Fibroblast of skin of right quadriceps (primary cell): ENCODE results near the gene CRMP1.

Experiments
- DNase-seq: peaks from one replicate; pipeline ENCODE4 v3.0.0-alpha.2; 2013

CRMP1 gene

DNA sequence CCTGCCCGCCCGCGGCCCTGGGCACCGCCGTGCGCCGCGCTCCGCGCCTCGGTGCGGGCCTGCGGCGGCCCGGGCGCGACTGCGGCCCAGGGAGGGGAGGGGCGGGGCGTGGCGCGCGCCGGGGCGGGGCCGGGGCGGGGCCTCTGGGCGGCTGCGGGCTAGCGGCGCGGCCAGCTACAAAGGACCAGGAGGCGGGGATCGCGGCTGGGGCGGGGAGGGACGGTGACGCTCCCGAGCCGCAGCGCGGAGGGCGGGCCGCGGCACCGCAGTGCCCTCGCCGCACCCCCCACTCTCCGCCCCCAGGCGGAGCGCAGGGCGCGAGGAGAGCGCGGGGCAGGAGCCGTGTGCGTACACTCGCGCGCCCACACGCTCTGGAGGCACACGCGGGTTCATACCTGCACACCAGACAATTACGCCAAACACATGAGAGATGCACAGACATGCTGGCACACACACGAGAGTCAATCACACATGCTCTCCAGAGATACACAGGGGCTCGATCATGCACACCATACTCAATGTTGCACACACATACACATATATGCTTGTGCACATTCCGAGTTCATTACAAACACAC lies at the start of gene CRMP1:
Gene CRMP1 (minus strand): TSS at position 83 of the 577 bp plus-strand sequence. CDS start 117 bp downstream, outside the sequence.
- DNase-seq, result peak; percentile 14

DNA sequence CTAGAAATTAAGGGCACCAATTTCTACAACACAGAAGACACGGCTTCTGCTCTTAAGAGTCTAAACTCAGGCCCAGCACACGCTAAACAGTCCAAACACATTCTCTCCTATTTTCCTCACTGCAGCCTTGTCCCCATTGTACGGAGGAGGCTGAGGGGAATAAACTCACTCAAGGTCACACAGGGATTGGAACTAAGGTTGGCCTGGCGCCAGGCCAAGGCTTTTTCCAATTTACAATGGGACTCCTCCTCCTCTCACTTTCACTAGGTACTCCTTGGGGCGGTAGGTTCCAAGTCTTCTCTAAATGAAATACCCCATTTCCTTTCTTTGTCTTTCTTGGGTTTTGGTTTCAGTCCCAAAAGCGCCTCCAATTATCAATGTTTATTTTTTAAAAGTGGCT lies 48.7 kb upstream of the CRMP1 start:
- no peak for DNase-seq

DNA sequence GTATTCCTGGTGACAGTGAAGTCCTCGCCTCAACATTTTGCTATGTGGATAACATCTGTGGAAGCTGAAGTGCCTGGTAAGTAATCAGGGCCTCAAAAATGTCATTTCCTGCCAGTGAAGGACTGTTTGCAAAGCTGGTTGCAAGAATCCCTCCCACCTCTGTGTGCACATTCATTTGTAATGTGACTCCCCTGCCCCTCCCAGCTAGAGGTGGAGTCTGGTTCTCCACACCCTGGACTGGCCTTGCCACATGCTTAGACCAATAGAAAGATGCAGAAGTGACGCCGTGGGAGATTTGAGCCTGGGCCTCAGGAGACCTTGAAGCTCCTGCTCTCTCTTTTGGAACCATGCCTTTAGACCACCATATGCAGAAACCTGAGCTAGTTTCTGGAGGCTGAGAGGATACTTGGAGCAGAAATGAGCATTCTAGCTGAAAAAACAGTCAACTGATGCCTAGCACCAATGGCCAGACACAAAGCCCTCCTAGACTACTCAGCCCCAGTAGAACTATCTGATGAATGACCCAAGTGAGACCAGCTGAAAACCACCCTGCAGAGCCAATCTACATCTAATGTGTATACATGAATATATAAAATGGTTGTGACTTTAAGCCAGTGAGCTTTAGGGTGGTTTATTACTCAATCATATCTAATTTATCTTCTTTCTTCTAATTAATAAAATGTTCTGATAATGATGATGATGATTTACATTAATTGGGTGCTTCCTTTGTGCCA lies 47.8 kb upstream of the CRMP1 start:
- peak; percentile 17 for DNase-seq

DNA sequence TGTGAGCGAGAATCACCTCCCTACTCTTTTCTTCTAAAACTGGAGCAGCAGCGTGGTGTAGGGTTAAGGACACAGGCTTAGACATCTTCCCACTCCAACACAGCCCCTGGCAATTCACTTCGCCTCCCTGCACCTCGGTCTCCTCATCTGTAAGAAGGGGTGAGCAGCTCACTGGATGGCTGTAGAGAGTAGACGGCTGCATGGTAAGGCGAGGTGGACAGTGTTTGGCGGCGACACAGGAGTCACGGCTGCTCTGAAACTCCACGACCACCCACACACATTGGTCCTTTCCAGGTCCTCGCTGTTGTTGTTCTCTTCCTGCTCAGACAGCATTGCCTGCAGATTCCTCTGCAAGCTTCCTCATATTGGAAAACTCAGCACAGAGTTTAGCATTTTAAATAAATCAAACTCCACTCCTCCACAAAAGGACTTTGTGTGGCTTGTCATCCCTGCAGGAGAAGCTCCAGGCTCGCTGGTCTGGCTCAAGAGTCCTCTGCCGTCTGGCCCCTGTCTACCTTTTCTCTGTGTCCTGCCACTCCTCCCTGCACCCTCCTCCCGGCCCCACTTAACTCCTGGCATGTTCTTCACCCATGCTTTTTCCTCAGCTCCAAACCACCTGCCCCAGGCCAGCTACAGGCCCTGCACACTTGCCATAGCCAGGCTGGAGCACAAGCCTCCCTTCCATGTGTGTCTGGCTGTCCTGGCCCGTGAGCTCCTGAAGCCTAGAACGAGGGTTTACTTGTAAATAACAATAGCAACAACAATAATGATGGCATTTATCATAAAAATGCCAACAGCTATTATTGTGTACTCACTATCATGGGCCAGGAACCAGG lies 41.3 kb upstream of the CRMP1 start:
- no peak for DNase-seq

DNA sequence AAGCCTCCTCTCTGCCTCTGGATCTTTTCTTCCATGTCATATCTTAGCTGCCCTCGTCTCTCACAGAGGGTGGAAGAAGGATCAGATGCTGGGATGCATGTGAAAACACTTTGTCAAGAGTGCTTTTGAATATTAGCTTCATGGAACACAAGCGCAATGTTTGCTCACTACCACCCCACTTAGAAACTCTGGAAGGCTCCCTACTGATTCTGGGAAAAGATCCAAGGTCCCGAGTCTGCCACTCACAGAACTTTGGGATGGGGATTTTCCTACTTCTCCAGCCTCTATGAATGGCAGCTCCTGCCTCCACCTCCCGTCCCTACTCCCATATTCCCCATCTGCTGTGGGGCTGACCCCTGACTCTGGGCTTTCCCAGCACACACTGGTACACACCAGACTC lies 40.2 kb upstream of the CRMP1 start:
- no peak for DNase-seq

DNA sequence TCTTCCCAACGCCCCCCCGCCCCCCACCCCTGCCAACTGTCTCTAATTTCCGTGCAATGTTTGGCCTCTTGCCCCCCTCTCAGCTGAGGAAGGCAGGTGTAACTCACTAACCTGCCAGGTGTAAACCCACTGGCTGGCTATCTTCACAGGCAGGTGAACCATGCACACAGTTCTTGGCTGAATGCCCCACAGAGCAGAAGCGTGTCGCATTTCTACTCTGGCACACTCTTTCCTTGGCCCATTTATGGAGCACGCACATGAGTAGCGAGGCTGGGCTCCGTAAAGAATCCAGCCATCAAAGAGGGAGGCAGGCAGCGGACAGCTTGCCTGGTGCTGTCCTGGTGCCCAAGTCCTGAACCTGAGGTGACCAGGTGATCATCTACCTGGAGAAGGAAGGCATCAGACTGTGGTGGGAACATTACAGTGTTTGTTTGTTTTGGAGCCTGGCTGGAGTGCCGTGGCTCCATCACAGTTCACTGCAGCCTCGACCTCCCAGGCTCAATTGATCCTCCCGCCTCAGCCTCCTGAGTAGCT lies 39.2 kb upstream of the CRMP1 start:
- no peak for DNase-seq

DNA sequence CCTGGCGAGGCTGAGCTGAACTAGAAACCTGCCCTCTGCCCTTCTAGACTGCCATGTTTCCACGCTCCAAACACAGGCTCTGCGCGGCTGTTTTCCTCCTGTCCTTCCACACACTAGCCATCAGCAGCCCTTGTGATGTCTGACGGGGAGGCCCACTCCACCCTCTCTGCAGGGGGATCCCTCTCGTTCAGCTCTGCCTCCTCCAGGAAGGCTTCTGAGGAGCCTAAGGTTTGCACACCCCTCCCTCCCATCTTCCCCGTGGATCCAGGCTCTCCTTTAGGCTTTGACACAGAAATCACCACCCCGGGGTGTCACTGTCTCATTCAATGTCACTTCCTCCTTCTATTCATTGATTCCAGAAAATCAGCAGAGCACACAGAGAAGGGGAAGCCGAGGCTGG lies 38.6 kb upstream of the CRMP1 start:
- no peak for DNase-seq

DNA sequence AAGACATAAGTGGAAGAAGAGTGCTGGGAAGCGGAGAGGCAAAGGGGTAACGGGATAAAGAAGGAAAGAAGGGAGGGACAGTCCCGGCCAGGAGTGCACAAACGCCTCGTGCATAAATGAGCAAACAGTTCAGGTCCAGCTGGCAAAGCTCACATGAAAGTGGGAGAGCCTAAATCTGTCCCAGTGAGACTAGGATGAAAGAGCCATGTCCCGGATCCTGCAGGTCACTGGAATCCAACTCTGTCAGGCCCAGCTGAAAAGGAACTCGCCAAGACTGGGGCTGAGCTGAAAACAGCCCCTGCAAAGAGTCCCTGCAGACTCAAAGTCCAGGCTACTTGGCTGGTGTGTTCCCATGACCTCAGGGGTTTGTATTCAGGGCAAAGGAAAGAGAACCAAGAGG lies 38.0 kb upstream of the CRMP1 start:
- no peak for DNase-seq

DNA sequence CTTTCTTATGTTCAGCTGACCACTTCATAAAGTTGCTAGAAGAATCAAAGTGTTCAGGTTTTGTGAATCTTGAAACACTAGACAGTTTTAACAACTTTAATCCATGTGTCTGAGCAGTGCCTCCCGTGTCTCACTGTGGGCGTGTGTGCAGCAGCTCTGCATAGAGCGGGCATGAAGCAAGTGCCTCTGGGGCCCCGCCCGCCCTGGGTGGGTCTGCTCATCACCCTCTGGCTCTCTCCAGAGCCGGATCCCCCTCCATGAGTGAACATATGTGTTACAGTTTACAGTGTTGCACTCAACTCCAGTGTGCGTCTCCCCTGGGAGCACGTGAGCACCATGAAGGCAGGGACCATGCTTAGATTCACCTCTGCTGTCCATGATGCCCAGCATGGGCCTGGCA lies 37.6 kb upstream of the CRMP1 start:
- DNase-seq, result no peak

DNA sequence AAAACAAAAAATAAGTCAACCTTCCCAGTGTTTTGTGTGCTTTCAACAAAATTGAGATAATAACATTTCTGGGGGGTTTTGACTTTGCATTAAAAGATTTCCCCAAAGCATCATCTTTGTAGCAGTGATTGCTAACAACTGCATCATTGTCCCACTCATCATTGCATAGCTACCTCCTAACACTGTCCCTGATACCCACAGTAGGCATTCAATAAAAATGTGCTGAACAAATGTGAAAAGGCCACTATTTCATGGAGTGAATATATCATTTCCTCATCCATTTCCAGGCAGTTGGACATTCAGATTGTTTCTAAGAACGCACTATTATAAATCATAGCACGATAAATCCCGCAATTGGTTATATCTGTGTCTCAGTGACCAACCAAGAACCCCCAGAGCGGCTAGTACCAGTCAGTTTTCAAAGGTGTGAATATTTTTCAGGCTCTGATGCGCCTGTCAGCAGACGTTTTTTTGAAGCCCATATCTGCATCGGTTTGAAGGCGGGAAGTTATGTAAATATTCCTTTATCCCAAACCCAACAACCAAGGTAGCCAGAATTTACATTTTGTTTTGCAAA lies 36.0 kb upstream of the CRMP1 start:
- DNase-seq, result no peak

DNA sequence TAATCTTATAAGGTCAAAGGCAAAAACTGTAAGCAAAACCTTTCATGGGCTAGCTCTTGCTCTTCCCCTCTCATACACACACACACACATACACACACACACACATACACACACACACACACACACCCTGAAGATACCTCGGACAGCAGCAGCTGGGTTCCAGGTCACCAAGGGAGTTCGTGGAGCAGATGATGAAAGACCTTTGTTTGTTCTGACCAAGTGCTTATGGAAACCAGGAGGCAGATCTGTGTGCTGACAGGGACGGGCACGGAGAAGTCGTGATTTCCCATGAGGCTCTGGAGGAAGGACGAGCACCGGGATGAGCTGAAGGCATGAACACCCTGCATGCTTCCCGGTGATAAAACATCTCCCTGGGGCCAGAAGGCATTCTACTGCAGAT lies 35.4 kb upstream of the CRMP1 start:
- DNase-seq, result no peak

DNA sequence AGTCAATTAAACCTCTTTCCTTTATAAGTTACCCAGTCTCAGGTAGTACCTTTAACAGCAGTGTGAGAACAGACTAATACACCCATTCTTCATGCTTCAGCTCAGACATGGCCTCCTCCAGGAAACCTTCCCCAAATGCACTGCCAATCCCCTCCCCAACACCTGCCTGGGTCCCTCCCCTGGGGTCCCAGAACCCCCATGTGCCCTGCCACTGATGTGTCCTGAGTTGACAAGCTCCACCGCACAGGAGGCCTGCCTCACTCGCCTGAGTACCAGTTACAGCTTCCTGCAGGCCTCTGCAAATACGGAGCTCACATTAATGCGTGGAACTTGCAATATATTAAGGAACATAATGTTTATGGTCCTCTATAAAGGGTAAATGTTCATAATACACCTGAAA lies 34.9 kb upstream of the CRMP1 start:
- no peak for DNase-seq

DNA sequence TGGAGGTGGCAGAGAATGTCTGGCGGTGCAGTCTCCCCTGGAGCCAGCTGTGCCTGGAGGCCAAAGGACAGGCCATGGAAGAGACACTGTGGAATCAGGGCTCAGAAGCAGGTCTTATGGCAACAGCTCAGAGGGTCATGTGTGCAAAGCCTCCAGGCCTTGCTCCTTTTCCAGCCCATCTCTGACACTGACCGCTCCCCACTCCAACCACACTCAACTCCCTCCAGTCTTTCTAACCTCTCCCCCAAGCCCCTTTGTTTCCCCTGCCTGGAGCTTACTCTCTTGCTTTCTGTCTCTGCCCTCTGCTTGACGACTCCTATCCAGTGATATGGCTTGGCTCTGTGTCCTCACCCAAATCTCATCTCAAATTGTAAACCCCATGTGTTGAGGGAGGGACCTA lies 34.2 kb upstream of the CRMP1 start:
- no peak for DNase-seq

DNA sequence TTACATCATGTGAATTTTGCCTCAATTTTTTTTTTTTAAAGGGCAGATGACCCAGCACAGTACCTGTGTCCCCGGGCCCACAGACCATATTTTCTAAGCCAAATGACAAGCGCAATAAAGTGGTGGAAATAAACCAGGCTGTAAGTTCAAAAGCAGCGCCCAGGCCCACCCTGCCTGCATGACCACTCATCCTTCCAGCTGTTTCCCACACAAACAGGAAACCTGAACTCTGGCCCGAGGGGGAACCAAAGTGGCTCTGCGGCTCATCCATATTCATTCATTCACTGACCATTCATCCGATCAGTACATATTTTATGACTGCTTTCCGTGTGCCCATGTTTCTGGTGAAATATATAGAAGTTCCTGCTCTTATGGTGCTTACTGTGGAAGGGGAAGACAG lies 33.7 kb upstream of the CRMP1 start:
- DNase-seq, result no peak

DNA sequence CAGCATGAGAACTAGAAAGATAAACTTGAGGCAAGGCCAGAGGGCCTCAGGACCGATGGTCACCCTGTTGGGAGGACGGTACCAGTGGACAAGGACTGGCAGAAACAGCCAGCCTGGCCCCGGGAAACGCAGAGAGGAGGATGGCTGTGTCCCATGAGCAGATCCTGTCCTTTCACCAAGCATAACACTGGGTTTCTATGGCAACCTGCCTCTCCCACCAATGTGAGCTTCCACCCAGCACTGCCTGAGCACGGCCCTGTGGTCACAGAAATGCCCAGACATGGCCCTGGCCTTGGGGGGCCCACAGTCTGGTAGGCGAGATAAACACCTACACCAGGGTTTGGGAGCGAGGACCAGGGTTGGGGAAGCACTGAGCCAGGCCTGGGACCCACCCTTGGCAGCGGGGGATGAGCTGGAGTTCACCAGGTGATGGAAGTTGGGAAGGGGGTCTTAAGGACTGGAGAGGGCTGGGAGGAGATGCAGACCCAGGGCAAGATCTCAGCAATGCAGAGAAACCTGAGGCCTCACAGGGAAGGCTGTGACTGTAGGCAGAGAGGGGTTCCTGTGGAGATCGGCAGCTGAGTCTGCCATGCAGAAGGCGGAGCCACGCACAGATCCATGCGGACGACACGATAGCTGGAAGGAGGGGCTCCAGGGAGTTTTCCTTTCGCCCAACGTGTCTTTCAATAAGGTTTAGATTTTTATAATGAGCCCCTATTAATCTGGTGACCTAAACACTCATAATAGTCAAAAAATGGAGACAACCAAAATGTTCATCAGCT lies 32.7 kb upstream of the CRMP1 start:
- DNase-seq, result no peak

DNA sequence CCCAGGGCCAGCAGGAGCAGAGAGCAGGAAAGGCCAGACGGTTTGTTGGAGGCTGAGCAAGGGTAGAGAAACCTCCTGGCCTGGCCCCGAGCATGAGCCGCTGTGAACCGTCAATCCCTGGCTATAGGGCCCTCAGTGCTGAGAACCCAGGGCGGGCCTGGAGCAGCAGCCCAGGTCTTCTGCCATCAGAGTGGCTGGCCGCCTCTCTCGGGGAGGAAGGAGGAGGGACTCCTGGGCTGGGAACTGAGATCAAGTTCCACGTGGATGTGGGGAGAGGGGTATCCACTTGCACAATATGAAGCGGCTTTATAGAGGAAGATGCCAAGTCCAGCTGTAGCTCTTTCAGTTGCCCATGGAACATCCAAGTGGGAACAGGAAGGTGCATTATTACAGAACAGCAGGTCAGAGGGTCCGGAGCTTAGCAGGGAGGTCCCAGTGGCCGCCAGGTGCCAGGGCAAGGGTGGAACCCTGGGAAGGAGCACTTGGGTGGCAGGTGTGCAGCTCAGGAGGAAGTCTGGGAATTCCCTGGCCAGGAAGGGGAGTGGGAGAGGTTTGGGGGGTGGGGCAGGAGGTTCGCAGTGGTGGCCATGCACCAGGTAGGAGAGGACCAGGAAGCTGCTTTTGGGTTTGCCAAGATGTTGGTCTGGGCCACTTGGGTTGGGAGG lies 31.7 kb upstream of the CRMP1 start:
- no peak for DNase-seq

DNA sequence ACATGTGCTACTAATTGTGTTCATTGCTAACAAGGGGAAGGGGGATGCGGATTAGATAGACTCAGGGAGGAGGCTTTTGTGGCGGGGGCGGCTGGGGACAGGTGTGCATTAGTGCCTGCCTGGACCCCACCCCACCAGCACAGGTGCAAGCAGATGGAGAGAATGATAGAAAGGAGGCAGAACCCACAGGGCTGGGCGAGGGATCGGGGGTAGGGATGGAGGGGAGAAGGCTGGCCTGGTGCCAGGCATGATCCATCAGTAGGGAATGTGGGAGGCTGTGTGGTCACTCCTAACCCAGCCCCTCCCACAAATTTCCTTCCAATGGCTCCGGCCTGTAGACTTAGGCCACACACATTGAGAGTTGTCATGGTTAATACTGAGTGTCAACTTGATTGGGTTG lies 30.5 kb upstream of the CRMP1 start:
- DNase-seq, result no peak

DNA sequence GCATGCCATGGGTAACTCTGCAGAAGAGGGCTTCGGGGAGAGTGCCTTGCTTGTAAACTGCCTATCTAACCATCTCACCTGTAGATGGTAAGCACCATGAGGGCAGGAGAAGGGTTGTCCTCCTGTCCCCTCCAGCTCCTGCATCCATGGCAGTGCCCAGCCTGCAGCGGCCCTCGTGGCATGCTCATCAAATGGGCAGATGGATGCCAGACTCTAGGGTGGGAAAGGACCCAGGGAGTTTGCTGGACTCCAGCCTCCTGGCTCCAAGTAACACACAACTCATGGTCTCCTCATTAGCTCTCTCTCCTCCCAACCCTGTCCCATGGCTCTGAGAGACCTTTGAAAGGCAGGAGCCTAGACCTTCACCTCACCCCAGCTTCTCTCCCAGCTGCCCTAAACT lies 29.7 kb upstream of the CRMP1 start:
- DNase-seq, result no peak

DNA sequence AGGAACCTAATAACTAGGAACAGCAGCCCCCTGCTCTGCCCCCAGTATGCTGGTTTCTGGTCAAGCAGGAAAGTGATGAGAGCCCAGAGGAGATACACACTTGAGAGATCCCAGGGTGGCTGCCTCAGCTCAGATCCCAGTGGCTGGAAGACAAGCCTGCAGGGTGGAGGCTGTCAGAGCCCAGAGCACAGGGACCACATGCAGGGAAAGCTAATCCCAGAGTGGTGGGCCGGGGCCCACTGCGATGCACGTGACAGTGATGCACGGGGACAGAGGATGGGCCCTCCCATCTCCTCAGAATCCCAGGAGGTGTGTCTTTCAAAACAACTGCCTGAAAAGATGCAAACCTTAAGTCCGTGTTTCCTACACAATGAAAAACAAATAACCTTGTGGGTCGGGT lies 29.1 kb upstream of the CRMP1 start:
- no peak for DNase-seq

DNA sequence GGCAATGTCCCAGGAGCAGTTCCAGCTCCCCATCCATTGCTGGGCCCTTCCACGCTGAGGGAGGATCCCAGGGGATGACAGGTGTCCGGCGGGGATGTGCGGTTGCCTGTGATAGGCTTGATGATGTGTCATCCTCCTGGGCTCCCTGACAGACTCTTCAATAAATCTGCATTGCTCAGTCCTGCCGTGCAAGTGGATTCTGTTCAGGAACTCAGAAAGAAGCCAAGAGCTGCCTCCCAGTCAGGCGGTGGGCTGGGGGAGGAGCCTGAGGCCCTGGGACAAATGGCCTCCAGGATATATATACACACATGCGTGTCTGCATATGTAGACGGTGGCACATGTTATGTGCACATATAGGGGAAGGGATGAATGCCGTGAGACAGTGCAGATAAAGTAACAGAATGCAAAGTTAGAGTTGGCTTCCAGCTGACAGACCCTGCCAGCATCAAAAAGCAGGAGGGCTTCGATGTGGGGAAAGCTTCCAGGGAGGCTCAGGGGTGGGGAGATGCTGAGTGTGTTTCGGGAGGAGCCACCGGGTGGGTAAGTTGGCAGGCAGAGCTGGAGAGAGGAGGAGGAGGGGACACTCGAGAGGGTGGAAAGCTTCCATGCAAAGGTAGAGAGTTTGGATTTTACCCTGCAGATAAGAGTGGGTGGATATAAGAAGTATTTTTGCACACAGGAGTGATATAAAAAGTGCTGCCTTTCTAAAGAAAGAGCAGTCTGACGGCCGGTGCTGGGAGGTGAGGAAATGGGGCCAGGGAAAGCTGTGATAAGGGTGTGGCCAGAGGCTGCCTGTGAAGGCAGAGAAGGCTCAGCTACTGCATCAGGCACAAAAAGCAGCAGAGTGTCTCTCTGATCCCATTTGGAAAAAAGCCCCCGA lies 28.5 kb upstream of the CRMP1 start:
- no peak for DNase-seq

DNA sequence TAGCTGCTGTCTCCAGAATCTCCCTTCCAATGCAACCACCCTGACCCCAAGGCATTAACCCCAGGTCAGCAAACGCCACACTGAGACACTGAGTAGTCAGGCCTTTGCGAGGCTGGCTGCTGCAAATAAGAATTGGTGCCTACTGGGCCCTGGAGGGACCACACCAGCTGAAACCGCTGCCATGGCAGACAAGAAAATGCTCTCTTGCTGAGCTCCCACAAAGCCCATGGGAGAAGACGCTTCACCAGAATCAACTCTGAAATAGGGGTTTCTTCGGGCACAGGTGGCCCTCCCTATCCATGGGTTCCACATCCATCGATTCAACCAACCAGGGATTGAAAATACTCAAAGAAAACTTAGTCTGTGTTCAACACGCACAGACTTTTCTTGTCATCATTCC lies 26.7 kb upstream of the CRMP1 start:
- DNase-seq, result no peak
